ENCODE data around the gene FBF1.
"Not testable (repeated sequence)": the region's sequence is repeated elsewhere in the genome, so short reads cannot be mapped to it uniquely, and the experiment has no call there.

DNA sequence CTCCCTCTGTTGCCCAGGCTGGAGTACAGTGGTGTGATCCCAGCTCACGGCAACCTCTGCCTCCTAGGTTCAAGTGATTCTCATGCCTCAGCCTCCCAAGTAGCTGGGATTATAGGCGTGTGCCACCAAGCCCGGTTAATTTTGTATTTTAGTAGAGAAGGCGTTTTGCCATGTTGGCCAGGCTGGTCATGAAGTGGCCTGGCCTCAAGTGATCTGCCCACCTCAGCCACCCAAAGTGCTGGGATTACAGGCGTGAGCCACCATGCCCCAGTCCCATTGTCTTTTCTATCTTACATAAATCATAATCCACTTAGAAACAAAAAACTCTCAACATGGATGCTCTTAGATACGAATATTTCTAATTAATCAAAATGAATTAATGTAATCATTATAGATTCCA, 34.3 kb upstream of the FBF1 start:
- TF ChIP-seq CTCF (IDR thresholded peaks at IDR 0.05; ENCODE audit: insufficient read depth, low read length); POLR2AphosphoS5 (IDR thresholded peaks at IDR 0.05; ENCODE audit: low read depth): not testable (repeated sequence)
